A673 (cell line): ENCODE results near the gene INTS1.

Source experiments
- EZH2 ChIP-seq: fragments of 200-600 bp; sonication (generic); IDR thresholded peaks from 2 replicates; pipeline ENCODE4 v1.6.1; 2017; ENCODE audit warnings: borderline replicate concordance, low read depth, mild to moderate bottlenecking, mixed read lengths, antibody characterized with exemption, low read length; ENCODE audit not compliant: poor library complexity, severe bottlenecking
- TF ChIP-seq, protein P1 (sequence below): fragments of 300-800, 200-600 bp; sonication (generic); conservative IDR thresholded peaks from 2 replicates; pipeline ENCODE4 v1.5.1; 2017; ENCODE audit warnings: low read depth, mild to moderate bottlenecking, antibody characterized with exemption, low read length, moderate library complexity, mixed read lengths

DNA sequence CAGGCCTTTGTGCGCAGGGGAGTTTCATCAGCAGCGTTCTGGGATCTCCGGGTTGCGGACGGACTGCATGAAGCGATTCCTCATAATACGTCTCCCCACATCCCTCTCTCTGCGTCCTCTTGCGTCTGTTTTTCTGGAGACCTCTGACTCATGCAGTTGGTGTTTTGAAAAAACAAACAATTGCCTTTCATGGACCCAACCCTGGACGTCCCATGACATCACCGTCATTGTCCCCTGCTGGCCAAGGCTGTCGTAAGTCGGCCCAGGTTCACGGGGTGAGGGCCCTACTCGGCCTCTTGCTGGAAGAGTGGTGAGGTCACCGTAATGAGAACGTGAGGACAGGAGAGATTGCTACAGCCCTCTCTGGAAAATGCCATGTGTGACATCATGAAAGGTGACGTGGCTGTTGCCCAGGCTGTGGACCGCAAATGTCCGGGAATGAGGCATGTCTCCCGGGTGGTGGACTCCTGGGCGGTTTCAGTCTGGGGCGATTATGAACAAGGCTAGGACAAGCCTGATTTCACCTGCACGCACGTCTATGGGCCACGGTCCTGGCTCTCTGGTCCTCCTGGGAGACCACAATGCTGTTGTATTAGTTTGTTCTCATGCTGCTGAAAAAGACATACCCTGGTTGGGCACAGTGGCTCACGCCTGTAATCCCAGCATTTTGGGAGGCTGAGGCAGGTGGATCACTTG lies 16.5 kb upstream of the INTS1 start:
- TF ChIP-seq, protein P1, sequence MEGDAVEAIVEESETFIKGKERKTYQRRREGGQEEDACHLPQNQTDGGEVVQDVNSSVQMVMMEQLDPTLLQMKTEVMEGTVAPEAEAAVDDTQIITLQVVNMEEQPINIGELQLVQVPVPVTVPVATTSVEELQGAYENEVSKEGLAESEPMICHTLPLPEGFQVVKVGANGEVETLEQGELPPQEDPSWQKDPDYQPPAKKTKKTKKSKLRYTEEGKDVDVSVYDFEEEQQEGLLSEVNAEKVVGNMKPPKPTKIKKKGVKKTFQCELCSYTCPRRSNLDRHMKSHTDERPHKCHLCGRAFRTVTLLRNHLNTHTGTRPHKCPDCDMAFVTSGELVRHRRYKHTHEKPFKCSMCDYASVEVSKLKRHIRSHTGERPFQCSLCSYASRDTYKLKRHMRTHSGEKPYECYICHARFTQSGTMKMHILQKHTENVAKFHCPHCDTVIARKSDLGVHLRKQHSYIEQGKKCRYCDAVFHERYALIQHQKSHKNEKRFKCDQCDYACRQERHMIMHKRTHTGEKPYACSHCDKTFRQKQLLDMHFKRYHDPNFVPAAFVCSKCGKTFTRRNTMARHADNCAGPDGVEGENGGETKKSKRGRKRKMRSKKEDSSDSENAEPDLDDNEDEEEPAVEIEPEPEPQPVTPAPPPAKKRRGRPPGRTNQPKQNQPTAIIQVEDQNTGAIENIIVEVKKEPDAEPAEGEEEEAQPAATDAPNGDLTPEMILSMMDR, result no peak
- TF ChIP-seq EZH2, result no peak
